Erythroblast (primary cell): ENCODE data around the gene TOP2A.

ENCODE experiments used
- GATA1 ChIP-seq: IDR thresholded peaks from 2 replicates; pipeline ENCODE4 v1.6.1; 2011; ENCODE audit warnings: low read depth, mild to moderate bottlenecking, control low read depth, low read length, moderate library complexity
- POLR2A ChIP-seq: IDR thresholded peaks from 2 replicates; pipeline ENCODE4 v1.6.1; 2011; ENCODE audit warnings: mild to moderate bottlenecking, low read length

DNA sequence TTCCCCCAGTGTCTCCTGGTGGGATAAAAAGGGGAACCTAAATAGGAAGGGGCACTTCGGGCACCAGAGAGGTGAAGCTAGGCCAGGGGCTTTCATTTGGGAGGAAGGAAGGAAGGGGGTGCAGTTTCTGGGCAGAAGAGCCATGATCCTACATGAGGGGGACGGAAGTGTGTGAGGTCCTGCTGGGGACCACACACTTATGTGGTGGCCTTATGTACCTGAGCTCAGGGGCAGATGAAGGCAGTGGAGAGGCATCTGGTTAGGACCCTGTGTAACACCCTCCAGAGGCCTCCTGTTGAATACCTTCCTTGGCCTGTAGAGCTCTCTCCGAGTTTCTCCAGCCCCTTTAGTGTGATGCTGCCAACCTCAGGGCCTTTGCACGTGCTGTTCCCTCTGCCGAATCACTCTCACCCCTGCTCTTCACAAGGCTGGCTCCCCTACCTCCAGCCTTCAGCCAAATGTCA, 46.7 kb upstream of the TOP2A start:
- TF ChIP-seq POLR2A (no peak), GATA1 (no peak)
